Endodermal cell (in vitro differentiated cells): ENCODE measurements around the gene RETREG2. TPM values are rescaled to one million over a fixed set of nuclear protein-coding genes. Genes with fewer than 3 reads are reported as not detected.
A peak's percentile ranks its signal among the peaks of the same experiment; 100 is the strongest.

Experiments
- DNase-seq: peaks from one replicate; pipeline ENCODE4 v3.0.0-alpha.2; 2017
- H3K27ac ChIP-seq: 2 replicates; pipeline ENCODE4 v1.5.1; 2013; ENCODE audit warnings: mild to moderate bottlenecking, low read depth, low read length, moderate library complexity
- H3K27me3 ChIP-seq: 2 replicates; pipeline ENCODE4 v1.6.1; 2013; ENCODE audit warnings: mild to moderate bottlenecking, low read length, moderate library complexity; ENCODE audit not compliant: insufficient read depth, control insufficient read depth, poor library complexity, severe bottlenecking
- H3K36me3 ChIP-seq: 2 replicates; pipeline ENCODE4 v1.7.0; 2013; ENCODE audit warnings: mild to moderate bottlenecking, low read length, moderate library complexity; ENCODE audit not compliant: control insufficient read depth, insufficient read depth
- H3K4me1 ChIP-seq: one replicate; pipeline ENCODE4 v1.7.0; 2013; ENCODE audit warnings: low read length; ENCODE audit not compliant: control insufficient read depth, insufficient read depth
- H3K4me3 ChIP-seq: 2 replicates; pipeline ENCODE4 v1.5.1; 2013; ENCODE audit warnings: mild to moderate bottlenecking, low read length, moderate library complexity
- H3K9ac ChIP-seq: 2 replicates; pipeline ENCODE4 v1.6.1; 2013; ENCODE audit warnings: mild to moderate bottlenecking, low read length, moderate library complexity; ENCODE audit not compliant: poor library complexity, severe bottlenecking; ENCODE audit errors: extremely low read depth
- H3K9me3 ChIP-seq: 2 replicates; pipeline ENCODE4 v1.6.1; 2013; ENCODE audit warnings: mild to moderate bottlenecking, low read length, moderate library complexity; ENCODE audit not compliant: control insufficient read depth
- H3K27ac Mint-ChIP-seq: 2 replicates; pipeline ENCODE4 v1.8.0; 2020; ENCODE audit warnings: mixed read lengths
- H3K27me3 Mint-ChIP-seq: 2 replicates; pipeline ENCODE4 v1.8.0; 2021; ENCODE audit warnings: mild to moderate bottlenecking, mixed read lengths; ENCODE audit not compliant: insufficient read depth
- H3K36me3 Mint-ChIP-seq: 2 replicates; pipeline ENCODE4 v1.8.0; 2020; ENCODE audit warnings: low read depth, mixed read lengths
- H3K4me1 Mint-ChIP-seq: 2 replicates; pipeline ENCODE4 v1.8.0; 2020; ENCODE audit warnings: mixed read lengths
- H3K4me3 Mint-ChIP-seq: 2 replicates; pipeline ENCODE4 v1.8.0; 2020; ENCODE audit warnings: mild to moderate bottlenecking, moderate library complexity, mixed read lengths
- H3K9me3 Mint-ChIP-seq: 2 replicates; pipeline ENCODE4 v1.8.0; 2020; ENCODE audit warnings: mild to moderate bottlenecking, mixed read lengths
- CTCF ChIP-seq: fragments of 200-600 bp; sonication (generic); conservative IDR thresholded peaks from 2 replicates; pipeline ENCODE4 v1.5.0; 2021; ENCODE audit warnings: antibody characterized with exemption, mild to moderate bottlenecking
- WGBS, 2 experiments: methylation state at CpG; one replicate each; pipeline versions ENCODE4 v1.1.5 to v1.1.7; 2013; ENCODE audit warnings: missing lambda C conversion rate in 2 of 2, mixed read lengths in 1 of 2; ENCODE audit not compliant: insufficient coverage in 1 of 2, insufficient read length in 1 of 2; 5-methylcytosine and 5-hydroxymethylcytosine counted together
- total RNA-seq, 2 donors: library from RNA; stranded (reverse); fragmentation: NEBNext Ultra II Directional in 1 of 2; extraction: Animal tissue kit (Norgen Biotek cat#: 25700) in 1 of 2; gene quantifications; 2 replicates in 1 of 2; 3 replicates in 1 of 2; pipeline ENCODE4 v1.2.1, GENCODE V29; 2021

Gene RETREG2
- total RNA-seq, 2 donors from 2014 or later, result 67.0 to 73.4 TPM

GRCh38 chr2:219158025-219158424, 20.1 kb upstream of the RETREG2 start:
- Mint-ChIP-seq H3K27me3 (peaks cover 13% of the 10 kb centered on the region), H3K36me3 (peaks cover 9% of the 10 kb centered on the region), H3K27ac (no peak overlapping the region), H3K4me1 (peaks cover 15% of the 10 kb centered on the region), H3K9me3 (no peaks in the 10 kb centered on the region), H3K4me3 (no peak overlapping the region)
- Histone ChIP-seq H3K27ac (no peak overlapping the region), H3K36me3 (peaks cover 22% of the 10 kb centered on the region), H3K4me1 (peaks cover 5% of the 10 kb centered on the region), H3K4me3 (no peak overlapping the region), H3K9me3 (no peaks in the 10 kb centered on the region), H3K9ac (no peak overlapping the region), H3K27me3 (peaks cover 13% of the 10 kb centered on the region)
- WGBS, 2 experiments, result 93% methylated on average over 3 to 4 of the region's 4 CpGs
- TF ChIP-seq CTCF, result no peak
- no peak for DNase-seq

- no peak overlapping the region for H3K27ac ChIP-seq
- 93 to 98% methylated on average over 2 to 3 of the region's 3 CpGs for WGBS, 2 experiments
- peaks cover 19% of the 10 kb centered on the region for H3K27me3 ChIP-seq
- no peak overlapping the region for H3K4me3 Mint-ChIP-seq
- peaks cover 15% of the 10 kb centered on the region for H3K4me1 Mint-ChIP-seq
- H3K9me3 ChIP-seq, result no peaks in the 10 kb centered on the region
- H3K9me3 Mint-ChIP-seq, result no peaks in the 10 kb centered on the region
- peaks cover 9% of the 10 kb centered on the region for H3K36me3 Mint-ChIP-seq
- no peak overlapping the region for H3K4me3 ChIP-seq
- peaks cover 5% of the 10 kb centered on the region for H3K4me1 ChIP-seq
- no peak overlapping the region for H3K9ac ChIP-seq
- no peak for DNase-seq
- H3K36me3 ChIP-seq, result peaks cover 21% of the 10 kb centered on the region
- no peak for TF ChIP-seq CTCF
- no peak overlapping the region for H3K27ac Mint-ChIP-seq
- peaks cover 16% of the 10 kb centered on the region for H3K27me3 Mint-ChIP-seq
Measured at GRCh38 chr2:219158586-219158985, 19.5 kb upstream of the RETREG2 start.

GRCh38 chr2:219159771-219160185, 18.3 kb upstream of the RETREG2 start:
- peak overlapping the region; percentile 79 for H3K4me3 Mint-ChIP-seq
- no peaks in the 10 kb centered on the region for H3K9me3 ChIP-seq
- no peak for DNase-seq
- peak overlapping the region; percentile 75 for H3K27ac Mint-ChIP-seq
- peaks cover 13% of the 10 kb centered on the region for H3K36me3 ChIP-seq
- no peaks in the 10 kb centered on the region for H3K9me3 Mint-ChIP-seq
- no peak overlapping the region for H3K9ac ChIP-seq
- H3K4me3 ChIP-seq, result peak overlapping the region; percentile 78
- H3K4me1 ChIP-seq, result peaks cover 5% of the 10 kb centered on the region
- WGBS, 2 experiments, result 15 to 23% methylated on average over 11 to 18 of the region's 18 CpGs
- peaks cover 15% of the 10 kb centered on the region for H3K4me1 Mint-ChIP-seq
- H3K27ac ChIP-seq, result no peak overlapping the region
- H3K27me3 Mint-ChIP-seq, result peaks cover 23% of the 10 kb centered on the region
- peaks cover 9% of the 10 kb centered on the region for H3K36me3 Mint-ChIP-seq
- no peak for TF ChIP-seq CTCF
- H3K27me3 ChIP-seq, result peaks cover 19% of the 10 kb centered on the region
